WTC11 (cell line): Measurements from ENCODE around the gene SLC24A3. TPM values are rescaled to one million over a fixed set of nuclear protein-coding genes. Genes with fewer than 3 reads are reported as not detected.

Experiments used
- ATAC-seq: fragments of 200-7000 bp; cut with Tn5 transposase; 2 replicates; pipeline ENCODE4 v1.10.0; 2021; ENCODE audit warnings: mild to moderate bottlenecking, moderate library complexity
- CTCF ChIA-PET: fragments of 300-600 bp; sonication (Branson Sonifier 250); formaldehyde crosslinking; loops from one replicate; lab custom pipeline; 2021; ENCODE audit warnings: antibody characterized with exemption; lab: Charles Lee
- POLR2A ChIA-PET: fragments of 350-600 bp; sonication (Branson Sonifier 250); formaldehyde crosslinking; loops from one replicate; lab custom pipeline; 2021; ENCODE audit warnings: antibody characterized with exemption; lab: Charles Lee
- DNase-seq: peaks from one replicate; pipeline ENCODE4 v3.0.0; 2021; ENCODE audit warnings: low spot score
- H3K27ac Mint-ChIP-seq: 2 replicates; pipeline ENCODE4 v1.8.0; 2021; ENCODE audit warnings: mixed read lengths
- H3K27me3 Mint-ChIP-seq: 2 replicates; pipeline ENCODE4 v1.8.0; 2021; ENCODE audit warnings: low read depth, mild to moderate bottlenecking, moderate library complexity, mixed read lengths
- H3K36me3 Mint-ChIP-seq: 2 replicates; pipeline ENCODE4 v1.8.0; 2021; ENCODE audit warnings: mixed read lengths
- H3K4me1 Mint-ChIP-seq: 2 replicates; pipeline ENCODE4 v1.8.0; 2022; ENCODE audit warnings: mixed read lengths
- H3K4me3 Mint-ChIP-seq: 2 replicates; pipeline ENCODE4 v1.8.0; 2021; ENCODE audit warnings: mild to moderate bottlenecking, moderate library complexity, mixed read lengths
- H3K9me3 Mint-ChIP-seq: 2 replicates; pipeline ENCODE4 v1.8.0; 2021; ENCODE audit warnings: mixed read lengths
- ATF2 ChIP-seq: sonication (generic); formaldehyde crosslinking; IDR thresholded peaks from 2 replicates; pipeline ENCODE4 v1.8.1; 2022; ENCODE audit warnings: low read depth, missing genetic modification reagents, borderline replicate concordance
- CBFB ChIP-seq: sonication (generic); formaldehyde crosslinking; IDR thresholded peaks from 2 replicates; pipeline ENCODE4 v1.8.1; 2022; ENCODE audit warnings: mild to moderate bottlenecking, low read depth, missing genetic modification reagents
- CTCF ChIP-seq: fragments of 200-600 bp; IDR thresholded peaks from 2 replicates; pipeline ENCODE4 v1.8.0; 2022; ENCODE audit warnings: antibody characterized with exemption
- E2F1 ChIP-seq: sonication (generic); formaldehyde crosslinking; IDR thresholded peaks from 2 replicates; pipeline ENCODE4 v1.8.0; 2022; ENCODE audit warnings: mild to moderate bottlenecking, missing genetic modification reagents
- FOXJ3 ChIP-seq: sonication (generic); formaldehyde crosslinking; IDR thresholded peaks from 2 replicates; pipeline ENCODE4 v1.9.0; 2021; ENCODE audit warnings: missing genetic modification reagents, mild to moderate bottlenecking, borderline replicate concordance
- IRF2 ChIP-seq: sonication (generic); formaldehyde crosslinking; IDR thresholded peaks from 2 replicates; pipeline ENCODE4 v1.8.0; 2022; ENCODE audit warnings: low read depth, missing genetic modification reagents, borderline replicate concordance
- MAX ChIP-seq: sonication (generic); formaldehyde crosslinking; IDR thresholded peaks from 2 replicates; pipeline ENCODE4 v1.8.0; 2022; ENCODE audit warnings: mild to moderate bottlenecking, missing genetic modification reagents
- NR3C1 ChIP-seq: sonication (generic); formaldehyde crosslinking; conservative IDR thresholded peaks from 2 replicates; pipeline ENCODE4 v1.8.1; 2023; ENCODE audit warnings: low read depth, mild to moderate bottlenecking, missing genetic modification reagents
- PRRX2 ChIP-seq: fragments of 250-450 bp; sonication (Bioruptor Pico); IDR thresholded peaks from 2 replicates; pipeline ENCODE4 v1.8.0; 2021; ENCODE audit warnings: mild to moderate bottlenecking
- SMAD4 ChIP-seq: sonication (generic); formaldehyde crosslinking; IDR thresholded peaks from 2 replicates; pipeline ENCODE4 v1.8.0; 2022; ENCODE audit warnings: mild to moderate bottlenecking, missing genetic modification reagents
- TCF7 ChIP-seq: sonication (generic); formaldehyde crosslinking; IDR thresholded peaks from 2 replicates; pipeline ENCODE4 v1.8.0; 2022; ENCODE audit warnings: mild to moderate bottlenecking, low read depth, missing genetic modification reagents, moderate library complexity
- ZNF121 ChIP-seq: sonication (generic); formaldehyde crosslinking; IDR thresholded peaks from 2 replicates; pipeline ENCODE4 v1.8.0; 2023; ENCODE audit warnings: missing genetic modification reagents
- ZNF138 ChIP-seq: sonication (generic); formaldehyde crosslinking; conservative IDR thresholded peaks from 2 replicates; pipeline ENCODE4 v1.8.1; 2022; ENCODE audit warnings: mild to moderate bottlenecking, moderate library complexity, missing genetic modification reagents
- ZNF532 ChIP-seq: fragments of 250-450 bp; sonication (Bioruptor Pico); IDR thresholded peaks from 2 replicates; pipeline ENCODE4 v1.9.0; 2021; ENCODE audit warnings: mild to moderate bottlenecking, borderline replicate concordance
- total RNA-seq: library from RNA; stranded (reverse); gene quantifications from 3 replicates; pipeline ENCODE4 v1.2.3, GENCODE V29; 2021
- TF ChIP-seq, protein P1 (sequence below): sonication (generic); formaldehyde crosslinking; IDR thresholded peaks from 2 replicates; pipeline ENCODE4 v1.8.0; 2022; ENCODE audit warnings: mild to moderate bottlenecking, missing genetic modification reagents
- TF ChIP-seq, protein P2 (sequence below): fragments of 250-450 bp; sonication (Bioruptor Pico); IDR thresholded peaks from 2 replicates; pipeline ENCODE4 v1.9.0; 2021; ENCODE audit warnings: mild to moderate bottlenecking
- TF ChIP-seq, protein P3 (sequence below): sonication (generic); formaldehyde crosslinking; conservative IDR thresholded peaks from 2 replicates; pipeline ENCODE4 v1.8.1; 2022; ENCODE audit warnings: mild to moderate bottlenecking, missing genetic modification reagents
- TF ChIP-seq, protein P4 (sequence below): fragments of 250-450 bp; sonication (Bioruptor Pico); IDR thresholded peaks from 2 replicates; pipeline ENCODE4 v2.1.2; 2022; ENCODE audit warnings: mild to moderate bottlenecking, moderate library complexity

Gene SLC24A3
- total RNA-seq, 1 experiment from 2014 or later: 5.7 TPM

DNA sequence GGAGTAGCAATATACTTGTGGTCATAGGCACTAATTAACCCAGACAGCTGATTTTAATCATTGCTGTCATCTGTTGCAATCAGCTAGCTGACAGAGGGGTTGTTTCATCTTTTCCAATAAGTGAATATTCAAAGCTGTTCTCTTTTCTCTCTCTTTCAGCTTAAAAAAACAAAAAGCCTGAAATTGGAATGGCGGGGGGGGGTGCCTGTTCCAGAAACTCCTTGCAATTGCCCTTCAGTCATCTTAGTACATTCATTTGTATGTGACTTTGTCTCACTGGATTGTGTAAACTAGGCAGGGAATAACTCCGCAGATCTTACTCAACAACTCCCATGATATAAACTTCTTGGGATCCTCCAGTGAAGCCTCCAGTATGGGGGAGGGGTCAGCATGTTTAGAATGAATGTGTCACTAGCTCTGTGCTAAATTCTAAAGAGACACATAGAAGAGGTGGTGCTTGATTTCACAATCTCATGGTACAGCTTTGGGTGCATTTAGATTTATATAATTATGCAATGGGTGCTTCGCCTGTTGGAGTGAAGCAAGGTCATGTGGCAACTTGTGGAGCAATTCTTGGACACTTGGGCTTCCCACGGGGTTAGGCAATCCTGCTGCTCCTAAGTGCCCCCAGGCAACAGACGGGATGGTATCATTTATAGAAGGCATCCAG is 40.1 kb downstream of the SLC24A3 start:
- ChIA-PET CTCF (no interaction called here), POLR2A (interaction anchor here (0.6 kb wide), 1 partner anchor 9 kb away, joined by 3 read pairs; no protein-coding TSS in a partner anchor)
- peaks cover 10% of the 10 kb centered on the region for H3K9me3 Mint-ChIP-seq
- TF ChIP-seq, protein P1, sequence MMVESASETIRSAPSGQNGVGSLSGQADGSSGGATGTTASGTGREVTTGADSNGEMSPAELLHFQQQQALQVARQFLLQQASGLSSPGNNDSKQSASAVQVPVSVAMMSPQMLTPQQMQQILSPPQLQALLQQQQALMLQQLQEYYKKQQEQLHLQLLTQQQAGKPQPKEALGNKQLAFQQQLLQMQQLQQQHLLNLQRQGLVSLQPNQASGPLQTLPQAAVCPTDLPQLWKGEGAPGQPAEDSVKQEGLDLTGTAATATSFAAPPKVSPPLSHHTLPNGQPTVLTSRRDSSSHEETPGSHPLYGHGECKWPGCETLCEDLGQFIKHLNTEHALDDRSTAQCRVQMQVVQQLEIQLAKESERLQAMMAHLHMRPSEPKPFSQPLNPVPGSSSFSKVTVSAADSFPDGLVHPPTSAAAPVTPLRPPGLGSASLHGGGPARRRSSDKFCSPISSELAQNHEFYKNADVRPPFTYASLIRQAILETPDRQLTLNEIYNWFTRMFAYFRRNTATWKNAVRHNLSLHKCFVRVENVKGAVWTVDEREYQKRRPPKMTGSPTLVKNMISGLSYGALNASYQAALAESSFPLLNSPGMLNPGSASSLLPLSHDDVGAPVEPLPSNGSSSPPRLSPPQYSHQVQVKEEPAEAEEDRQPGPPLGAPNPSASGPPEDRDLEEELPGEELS (CRISPR knock-in tag): no peak
- TF ChIP-seq IRF2 (no peak), FOXJ3 (no peak), E2F1 (CRISPR knock-in tag) (no peak), CTCF (no peak), CBFB (CRISPR knock-in tag) (no peak), ZNF121 (CRISPR knock-in tag) (no peak), ZNF138 (CRISPR knock-in tag) (no peak), SMAD4 (CRISPR knock-in tag) (no peak), TCF7 (CRISPR knock-in tag) (no peak), MAX (CRISPR knock-in tag) (no peak), ATF2 (no peak), ZNF532 (CRISPR knock-in tag) (no peak), PRRX2 (CRISPR knock-in tag) (no peak), NR3C1 (no peak)
- TF ChIP-seq, protein P2, sequence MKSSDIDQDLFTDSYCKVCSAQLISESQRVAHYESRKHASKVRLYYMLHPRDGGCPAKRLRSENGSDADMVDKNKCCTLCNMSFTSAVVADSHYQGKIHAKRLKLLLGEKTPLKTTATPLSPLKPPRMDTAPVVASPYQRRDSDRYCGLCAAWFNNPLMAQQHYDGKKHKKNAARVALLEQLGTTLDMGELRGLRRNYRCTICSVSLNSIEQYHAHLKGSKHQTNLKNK (CRISPR knock-in tag): no peak
- TF ChIP-seq, protein P3, sequence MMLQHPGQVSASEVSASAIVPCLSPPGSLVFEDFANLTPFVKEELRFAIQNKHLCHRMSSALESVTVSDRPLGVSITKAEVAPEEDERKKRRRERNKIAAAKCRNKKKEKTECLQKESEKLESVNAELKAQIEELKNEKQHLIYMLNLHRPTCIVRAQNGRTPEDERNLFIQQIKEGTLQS (CRISPR knock-in tag): no peak
- TF ChIP-seq, protein P4, sequence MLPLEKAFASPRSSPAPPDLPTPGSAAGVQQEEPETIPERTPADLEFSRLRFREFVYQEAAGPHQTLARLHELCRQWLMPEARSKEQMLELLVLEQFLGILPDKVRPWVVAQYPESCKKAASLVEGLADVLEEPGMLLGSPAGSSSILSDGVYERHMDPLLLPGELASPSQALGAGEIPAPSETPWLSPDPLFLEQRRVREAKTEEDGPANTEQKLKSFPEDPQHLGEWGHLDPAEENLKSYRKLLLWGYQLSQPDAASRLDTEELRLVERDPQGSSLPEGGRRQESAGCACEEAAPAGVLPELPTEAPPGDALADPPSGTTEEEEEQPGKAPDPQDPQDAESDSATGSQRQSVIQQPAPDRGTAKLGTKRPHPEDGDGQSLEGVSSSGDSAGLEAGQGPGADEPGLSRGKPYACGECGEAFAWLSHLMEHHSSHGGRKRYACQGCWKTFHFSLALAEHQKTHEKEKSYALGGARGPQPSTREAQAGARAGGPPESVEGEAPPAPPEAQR: no peak
- H3K27ac Mint-ChIP-seq: no peak overlapping the region
- DNase-seq (no peak), ATAC-seq (no peak)
- H3K4me3 Mint-ChIP-seq: no peak overlapping the region
- no peaks in the 10 kb centered on the region for H3K27me3 Mint-ChIP-seq
- H3K36me3 Mint-ChIP-seq: no peaks in the 10 kb centered on the region
- H3K4me1 Mint-ChIP-seq: peaks cover 8% of the 10 kb centered on the region
